Globus pallidus (tissue), 1 donor: ENCODE results near the gene NEDD8.
A peak's percentile ranks its signal among the peaks of the same experiment; 100 is the strongest.

Experiments
- DNase-seq: peaks from one replicate; pipeline ENCODE4 v3.0.0-alpha.2; 2015; ENCODE audit warnings: low spot score

The NEDD8 gene

DNA sequence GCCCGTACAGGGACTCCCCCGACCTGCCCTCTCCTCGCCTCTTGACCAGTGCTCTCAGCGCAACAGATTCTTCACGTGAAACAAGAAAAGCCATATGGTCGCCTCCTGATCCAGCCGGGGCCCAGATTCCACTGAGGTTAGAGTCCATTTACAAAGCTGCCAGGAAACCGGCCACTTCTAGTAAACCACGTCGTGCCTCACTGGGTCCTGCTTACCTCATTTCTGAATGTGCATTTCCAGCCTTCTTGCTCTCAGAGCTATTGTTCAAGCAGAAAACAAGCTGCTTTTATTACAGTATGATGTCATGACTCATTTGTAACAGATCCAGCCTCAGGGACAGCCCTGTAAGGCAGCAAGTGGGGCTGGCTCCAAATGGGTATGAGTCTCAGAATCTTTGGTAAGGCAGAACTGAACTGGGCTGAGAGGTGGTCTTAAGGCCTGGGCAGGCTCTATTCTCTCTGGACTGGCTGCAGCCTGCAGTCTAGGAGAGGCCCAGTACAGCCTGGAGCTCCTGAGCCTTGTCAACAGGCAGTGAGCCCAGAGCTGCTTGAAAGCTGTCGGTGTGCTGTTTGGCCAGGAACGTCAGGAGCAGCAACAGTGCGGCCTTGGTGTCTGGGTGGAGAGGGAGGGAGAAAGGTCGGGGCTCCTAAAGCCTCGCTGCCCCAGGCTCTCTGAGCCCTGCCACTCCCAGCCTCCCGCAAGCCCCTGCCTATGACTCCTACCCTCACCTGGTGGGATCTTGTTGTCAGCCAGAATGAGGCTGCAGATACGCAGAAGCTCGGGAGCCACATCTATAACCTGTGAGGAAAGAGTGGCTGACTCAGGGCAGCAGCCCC, 52.0 kb downstream of the NEDD8 start:
- peak; percentile 78 for DNase-seq

DNA sequence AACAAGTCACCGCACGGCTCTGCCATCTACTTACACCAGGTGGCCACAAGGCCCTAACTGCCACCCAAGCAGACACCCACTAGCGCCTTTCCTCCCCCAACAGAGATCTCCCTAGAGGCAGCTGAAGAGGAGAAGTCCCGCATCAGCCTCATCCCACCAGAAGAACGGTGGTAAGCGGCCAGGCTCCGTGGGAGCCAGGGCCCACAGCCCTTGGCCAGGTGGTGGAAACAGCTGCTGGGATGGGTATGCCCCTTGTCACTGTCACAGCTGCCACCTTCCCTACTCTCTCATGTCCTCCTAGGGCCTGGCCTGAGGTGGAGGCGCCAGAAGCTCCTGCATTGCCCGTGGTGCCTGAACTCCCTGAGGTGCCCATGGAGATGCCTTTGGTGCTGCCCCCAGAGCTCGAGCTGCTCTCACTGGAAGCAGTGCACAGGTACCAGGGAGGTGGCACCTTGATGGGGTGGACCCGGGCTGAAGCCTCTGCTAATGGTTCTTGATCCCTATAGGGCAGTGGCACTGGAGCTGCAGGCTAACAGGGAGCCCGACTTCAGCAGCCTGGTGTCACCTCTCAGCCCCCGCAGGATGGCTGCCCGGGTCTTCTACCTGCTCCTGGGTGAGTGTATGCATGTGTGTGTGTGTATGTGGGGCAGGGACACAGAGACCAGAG, 52.7 kb downstream of the NEDD8 start:
- DNase-seq: no peak

DNA sequence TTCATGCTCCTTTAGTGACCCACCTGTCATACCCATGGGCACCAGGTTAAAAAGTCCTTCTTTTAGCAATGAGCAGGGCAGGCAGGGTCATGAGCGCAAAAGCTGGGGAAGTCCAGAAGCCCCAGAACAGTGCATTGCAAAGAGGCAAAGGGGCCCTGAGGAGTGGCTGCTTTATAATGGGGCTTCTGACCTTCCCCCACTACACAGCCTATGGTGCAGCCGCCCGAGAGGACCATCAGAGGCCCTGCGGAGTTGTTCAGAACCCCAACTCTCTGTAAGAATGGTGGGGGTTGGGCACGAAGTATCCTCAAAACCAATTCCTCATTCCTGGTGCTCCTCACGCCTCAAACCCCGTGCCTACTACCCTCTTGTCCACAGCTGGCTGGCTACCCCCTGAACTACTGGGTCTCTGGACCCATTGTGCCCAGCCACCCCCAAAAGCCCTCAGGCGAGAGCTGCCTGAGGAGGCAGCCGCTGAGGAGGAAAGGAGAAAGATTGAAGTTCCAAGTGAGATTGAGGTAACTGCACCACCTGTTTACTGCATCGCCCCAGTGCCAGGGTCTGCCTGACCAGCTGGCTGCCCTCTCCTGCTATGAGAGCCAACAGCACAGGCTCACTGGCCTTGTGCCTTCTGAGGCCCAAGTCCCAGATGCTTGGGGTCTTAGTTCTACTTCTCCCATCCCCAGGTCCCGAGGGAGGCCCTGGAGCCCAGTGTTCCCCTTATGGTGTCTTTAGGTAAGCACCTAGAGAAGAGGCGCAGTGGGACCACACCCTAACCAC, 53.6 kb downstream of the NEDD8 start:
- no peak for DNase-seq

DNA sequence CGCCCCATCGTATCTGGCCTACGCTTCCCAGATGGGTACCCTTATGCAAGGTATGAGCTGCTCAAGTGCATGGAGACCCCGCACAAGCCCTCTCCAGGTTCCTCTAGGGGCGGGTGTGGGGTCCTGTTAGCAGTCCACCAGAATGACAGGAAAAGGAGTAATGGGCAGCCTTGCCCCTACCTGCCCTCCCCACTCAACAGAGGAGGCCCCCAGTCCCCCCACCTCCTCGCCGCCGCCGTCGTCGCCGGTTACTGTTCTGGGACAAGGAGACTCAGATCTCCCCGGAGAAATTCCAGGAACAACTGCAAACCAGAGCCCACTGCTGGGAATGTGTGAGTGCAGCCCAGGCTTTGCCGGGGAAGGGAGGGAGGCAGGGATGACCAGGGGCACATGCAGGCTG, 54.3 kb downstream of the NEDD8 start:
- DNase-seq: no peak

DNA sequence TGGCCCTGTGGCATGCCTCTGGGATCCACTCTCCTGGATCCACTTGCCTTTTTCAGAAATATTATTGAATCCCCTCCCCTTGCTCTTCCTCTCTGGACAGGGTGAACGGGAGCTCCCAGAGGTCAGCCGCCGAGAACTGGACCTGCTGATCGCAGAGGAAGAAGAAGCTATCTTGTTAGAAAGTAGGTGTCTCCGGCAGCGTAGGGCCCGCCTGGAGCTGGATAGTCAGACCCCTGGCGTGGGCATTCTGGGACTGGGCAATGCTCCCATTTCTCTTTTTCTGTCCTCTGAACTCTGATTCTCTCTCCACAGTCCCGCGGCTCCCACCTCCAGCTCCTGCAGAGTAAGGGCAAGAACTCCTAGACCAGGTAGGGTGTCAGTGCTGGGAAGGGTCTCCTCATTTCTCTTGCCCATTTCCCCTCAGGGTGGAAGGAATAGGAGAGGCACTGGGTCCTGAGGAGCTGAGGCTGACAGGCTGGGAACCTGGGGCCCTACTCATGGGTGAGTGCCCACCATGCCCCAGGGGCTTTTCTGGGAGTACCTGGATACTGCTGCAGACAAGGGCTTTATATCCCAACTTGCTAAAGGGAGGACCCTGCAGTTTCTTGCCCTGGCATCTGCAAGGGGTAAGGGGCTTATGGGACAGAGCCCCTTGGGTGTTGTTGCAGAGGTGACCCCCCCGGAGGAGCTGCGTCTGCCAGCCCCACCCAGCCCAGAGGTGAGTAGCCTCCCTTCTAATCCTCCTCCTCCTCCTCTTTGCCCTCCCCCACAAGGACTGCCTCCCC, 54.9 kb downstream of the NEDD8 start:
- no peak for DNase-seq

DNA sequence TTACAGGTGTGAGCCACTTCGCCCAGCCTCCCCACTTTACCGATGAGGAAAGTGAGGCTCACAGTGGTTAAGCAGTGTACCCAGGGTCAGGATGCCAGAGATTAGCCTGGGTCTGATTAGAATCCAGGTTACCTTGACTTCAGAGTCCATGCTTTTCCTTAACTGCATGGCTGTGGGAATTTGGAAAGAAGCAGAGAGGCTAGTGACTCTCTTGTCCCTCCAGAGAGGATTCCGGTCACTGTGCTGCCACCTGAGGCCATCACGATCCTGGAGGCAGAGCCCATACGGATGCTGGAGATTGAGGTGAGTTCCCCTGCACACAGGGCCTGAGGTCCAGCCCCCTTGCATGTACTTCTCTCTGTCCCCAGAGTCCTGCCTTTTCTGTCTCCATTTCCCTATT, 55.6 kb downstream of the NEDD8 start:
- no peak for DNase-seq

DNA sequence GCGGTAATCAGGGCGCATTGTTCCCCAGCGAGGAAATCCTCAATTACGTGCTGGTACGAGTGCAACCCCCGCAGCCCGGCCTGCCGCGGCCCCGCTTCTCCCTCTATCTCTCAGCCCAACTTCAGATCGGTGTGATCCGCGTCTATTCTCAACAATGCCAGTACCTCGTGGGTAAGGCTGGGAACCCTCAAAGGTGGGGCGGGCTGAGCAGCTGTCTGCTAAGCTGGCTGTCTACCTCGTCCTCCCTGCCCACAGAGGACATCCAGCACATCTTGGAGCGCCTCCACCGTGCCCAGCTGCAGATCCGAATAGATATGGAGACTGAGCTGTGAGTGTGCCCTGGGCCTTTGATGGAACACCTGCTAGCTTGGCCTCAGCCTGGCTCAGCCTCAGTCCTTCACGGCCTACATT, 59.3 kb downstream of the NEDD8 start:
- no peak for DNase-seq

DNA sequence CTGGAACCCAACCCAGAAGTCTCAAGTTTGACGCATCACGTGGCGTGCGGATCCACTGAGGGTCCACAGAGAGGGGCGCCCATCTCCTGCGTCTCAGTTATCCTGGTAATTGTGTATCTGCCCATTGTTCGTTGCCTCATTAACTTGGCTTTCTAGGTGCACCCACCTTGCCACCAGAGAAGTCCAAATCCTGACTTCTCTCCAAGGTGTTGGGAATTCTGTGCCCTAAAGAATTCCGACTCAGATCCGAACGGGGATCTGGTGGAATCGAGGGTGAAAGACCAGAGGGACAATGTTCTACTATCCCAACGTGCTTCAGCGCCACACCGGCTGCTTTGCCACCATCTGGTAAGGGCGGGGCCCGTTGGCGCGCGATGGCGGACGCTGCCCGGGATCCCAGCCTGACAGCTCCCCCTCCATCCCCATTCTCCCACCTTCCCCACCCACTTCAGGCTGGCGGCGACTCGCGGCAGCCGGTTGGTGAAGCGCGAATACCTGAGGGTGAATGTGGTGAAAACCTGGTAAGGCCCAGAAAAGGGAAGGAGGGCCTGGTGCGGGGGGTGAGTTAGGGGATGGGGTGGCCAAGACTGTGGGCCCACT, 59.8 kb downstream of the NEDD8 start:
- no peak for DNase-seq

DNA sequence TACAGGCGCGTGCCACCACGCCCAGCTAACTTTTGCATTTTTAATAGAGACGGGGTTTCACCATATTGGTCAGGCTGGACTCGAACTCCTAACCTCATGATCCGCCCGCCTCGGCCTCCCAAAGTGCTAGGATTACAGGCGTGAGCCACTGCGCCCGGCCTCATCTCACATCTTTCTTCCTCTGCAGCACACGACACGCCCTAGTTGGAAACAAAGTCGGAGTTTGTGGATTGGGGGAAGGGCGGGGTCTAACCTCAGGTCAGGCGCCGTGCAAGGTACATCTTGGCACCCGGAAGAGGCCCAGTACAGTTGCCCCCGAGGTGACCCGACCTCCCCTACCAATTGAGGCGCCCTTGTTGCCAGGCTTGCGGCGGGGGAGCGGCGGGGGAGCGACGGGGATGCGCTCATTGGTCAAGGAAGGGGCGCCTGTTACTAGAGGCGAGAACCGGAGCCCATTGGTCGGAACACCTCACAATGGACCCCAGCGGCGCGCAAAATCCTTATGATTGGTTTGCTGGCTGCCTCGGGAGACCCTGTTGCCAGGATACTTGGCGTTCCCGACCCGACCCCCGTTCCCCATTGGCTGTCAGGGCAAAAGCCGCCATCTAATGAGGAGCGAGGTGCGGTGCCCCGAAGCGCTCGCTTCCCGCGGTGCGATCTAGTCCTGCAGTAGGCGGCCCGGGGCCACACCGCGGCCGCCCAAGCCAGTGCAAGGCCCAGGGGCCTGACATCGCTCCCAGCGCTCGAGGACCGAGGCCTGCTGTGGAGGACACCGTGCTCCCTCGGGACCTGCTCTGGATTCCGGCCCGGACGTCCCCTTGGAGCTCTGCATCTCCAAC, 60.5 kb downstream of the NEDD8 start, which contains the start of gene REC8:
REC8 (plus strand) TSS at position 659 of the 839 bp plus-strand sequence. CDS start 473 bp downstream, outside the sequence.
- peak; percentile 92 for DNase-seq

DNA sequence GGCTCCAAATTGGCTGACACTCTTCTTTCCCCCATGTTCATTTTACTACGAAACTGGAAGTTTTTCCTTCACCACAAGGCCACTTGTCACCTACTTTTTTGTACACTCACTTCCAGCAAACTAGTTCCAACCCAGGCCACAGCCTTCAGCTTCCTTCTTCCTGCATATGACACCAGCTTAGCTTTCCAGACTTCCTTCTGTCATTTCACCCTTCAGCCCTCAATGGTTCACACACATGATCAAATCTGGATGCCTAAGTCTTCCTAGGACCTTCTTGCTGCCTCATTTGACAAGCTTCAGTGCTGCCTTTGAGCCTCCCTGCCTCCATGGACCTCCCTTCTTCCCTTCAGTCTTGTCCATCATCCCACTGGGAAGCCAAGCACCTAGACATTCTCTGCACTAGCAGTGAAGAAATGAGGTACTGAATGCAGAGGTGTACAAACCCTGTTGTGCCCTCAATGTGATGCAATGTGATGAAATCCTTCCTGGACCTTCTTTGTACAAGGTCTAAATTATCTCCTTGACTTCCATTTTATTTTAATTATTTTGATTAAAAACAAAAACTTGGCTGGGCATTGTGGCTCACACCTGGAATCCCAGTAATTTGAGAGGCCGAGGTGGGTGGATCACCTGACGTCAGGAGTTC, 64.6 kb downstream of the NEDD8 start:
- no peak for DNase-seq
